Stimulated activated CD4-positive, alpha-beta T cell treated with anti-CD3 and anti-CD28 coated beads, Interleukin-1b, Interleukin-23, amount 100 ng/mL, for 24 hours (primary cell): ENCODE data around the gene HDAC2.
"Not testable (repeated sequence)": the region's sequence is repeated elsewhere in the genome, so short reads cannot be mapped to it uniquely, and the experiment has no call there.

Experiments used
- DNase-seq, 4 experiments: peaks; one replicate each; pipeline ENCODE4 v3.0.0-alpha.2; 2020; ENCODE audit warnings: low read depth in 4 of 4, low spot score in 1 of 4

Gene HDAC2

DNA sequence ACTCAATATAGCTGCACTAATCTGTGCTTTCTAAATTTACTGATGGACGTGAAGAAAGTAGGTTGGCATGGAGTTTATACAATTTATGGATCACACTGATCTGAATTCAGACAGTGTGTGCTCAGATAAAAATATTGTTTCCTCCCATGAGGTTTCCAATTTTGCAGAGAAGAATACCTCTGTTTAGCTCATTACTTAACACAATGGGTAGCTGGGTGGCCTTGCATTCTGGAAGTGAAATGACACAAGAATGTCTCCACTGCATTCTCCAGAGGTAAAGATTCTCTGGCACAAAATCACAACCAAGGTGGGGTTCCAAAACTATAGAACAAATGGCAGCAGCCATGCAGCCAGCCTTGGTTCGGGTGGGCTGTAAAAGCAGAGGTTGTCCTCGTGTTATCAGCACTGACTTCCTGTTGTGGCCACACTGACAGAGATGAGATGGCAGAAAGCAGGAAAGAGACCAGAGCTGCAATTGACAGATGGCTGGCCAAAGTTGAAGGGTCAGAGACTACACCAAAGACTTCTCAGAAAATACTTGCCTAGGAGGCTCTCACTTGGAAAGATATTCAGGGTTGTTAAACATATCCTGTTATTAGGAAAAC, 50.2 kb downstream of the HDAC2 start:
- DNase-seq: no peak

DNA sequence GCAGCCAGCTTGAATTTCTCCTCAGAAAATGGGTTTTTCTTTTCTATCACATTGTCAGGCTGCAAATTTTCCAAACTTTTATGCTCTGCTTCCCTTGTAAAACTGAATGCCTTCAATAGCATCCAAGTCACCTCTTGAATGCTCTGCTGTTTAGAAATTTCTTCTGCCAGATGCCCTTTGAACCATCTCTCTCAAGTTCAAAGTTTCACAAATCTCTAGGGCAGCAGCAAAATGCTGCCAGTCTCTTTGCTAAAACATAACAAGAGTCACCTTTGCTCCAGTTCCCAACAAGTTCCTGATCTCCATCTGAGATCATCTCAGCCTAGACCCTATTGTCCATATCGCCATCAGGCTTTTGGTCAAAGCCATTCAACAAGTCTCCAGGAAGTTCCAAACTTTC, 60.7 kb downstream of the HDAC2 start:
- not testable (repeated sequence) for DNase-seq

DNA sequence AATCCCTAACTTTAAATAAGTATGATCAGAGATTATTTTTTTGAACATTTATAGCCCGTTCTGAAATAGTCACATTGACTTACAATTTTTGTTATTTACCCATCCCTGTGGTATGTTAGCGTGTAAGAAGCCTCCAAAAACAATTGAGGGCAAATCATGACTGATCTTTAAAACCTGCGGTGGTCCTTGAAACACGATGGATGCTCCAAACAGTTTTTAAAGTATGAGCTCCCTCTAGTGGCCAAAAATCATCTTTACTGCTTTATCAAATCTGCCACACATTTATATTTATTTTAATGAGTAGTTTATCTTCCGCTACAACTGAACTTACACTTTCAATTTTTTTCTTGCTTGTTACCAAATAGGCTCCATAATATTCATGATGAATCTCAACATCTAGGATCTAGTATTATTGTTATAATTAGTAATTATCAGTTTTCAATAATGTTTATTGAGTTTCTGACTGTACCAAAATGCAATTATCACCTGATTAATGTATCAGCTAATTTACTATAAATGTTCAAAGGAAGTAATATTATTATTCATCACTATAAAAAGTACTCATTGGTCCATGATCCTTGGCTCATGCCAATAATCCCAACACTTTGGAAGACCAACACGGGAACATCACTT, 61.6 kb downstream of the HDAC2 start:
- no peak for DNase-seq

DNA sequence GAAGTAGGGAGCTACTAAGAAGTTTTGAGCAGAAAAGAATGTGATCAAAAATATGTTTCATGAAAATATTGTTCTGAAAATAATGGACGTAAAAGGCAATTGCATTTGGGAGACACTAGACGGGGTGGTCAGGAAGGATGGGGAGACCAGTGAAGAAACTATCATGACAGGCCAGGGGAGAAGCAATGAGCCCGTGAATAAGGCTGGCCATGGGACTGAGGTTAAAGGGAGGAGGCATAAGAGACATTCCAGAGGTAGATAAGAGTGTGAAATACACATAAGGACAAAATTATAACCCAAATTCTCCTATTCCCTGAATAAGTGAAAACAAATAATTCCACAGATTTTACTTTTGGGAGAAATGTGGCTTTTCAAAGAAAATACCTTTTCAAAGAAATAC, 62.1 kb downstream of the HDAC2 start:
- DNase-seq: no peak

DNA sequence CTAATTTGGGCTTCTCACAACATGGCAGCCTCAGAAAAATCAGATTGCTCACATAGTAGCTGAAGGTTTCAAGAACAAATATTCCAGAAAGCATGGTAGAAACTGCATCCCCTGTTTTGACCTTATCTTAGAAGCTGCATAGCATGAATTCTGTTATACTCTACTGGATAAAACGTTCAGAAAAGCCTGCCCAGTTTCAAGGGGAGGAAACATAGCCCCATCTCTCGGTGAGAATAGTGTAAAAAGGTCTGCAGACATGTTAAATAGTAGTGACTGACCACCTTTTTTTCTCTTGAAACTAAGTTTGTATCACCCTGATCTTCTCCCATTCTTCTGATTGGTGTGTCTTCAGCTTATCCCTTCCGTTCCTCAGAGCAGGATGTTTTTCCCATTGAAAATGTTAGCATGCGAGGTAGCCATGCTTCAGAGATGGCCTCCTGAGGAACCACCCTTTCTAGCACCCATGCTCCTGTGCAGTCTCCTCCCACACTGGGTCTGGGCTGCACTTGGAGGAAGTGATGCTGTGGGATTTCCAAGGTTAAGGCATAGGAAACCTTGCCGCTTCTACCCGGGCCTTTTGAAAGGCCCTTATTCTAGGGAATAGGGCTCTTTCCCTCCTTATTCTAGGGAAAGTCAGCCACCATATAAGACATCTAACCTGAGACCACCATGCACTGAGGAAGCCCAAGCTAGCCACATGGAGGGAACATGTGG, 63.7 kb downstream of the HDAC2 start:
- no peak for DNase-seq

DNA sequence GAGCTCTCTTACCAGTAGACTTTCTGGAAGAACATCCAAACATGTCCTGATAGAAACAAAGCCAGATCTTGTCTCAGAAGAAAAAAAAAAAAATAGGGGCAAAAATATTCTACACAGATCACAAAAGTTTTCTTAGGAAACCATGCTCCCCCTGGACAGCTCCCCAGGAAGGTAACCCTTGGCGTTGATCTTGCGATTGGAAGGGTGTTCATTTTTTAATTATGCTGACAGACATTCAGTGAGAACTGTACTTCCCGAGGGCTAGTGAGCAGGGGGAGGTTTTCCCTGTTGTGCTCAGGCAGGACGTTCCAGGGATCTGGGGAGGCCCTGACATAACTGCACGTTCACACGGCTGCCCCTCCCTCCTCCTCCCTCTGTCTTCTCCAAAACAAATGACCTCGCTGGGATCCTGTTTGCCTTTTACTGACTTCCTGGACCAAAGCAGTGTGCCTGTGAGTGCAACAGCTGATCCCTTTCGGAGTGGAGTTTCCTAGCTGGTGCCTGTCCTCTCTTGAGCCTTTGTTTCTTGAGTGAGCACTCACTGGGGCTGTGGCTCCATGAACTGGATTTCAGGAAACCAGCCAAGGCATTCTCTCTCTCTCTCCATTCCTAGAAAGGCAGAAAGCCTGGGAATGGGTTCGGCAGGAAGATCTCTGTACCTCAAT, 67.2 kb downstream of the HDAC2 start:
- DNase-seq: no peak

DNA sequence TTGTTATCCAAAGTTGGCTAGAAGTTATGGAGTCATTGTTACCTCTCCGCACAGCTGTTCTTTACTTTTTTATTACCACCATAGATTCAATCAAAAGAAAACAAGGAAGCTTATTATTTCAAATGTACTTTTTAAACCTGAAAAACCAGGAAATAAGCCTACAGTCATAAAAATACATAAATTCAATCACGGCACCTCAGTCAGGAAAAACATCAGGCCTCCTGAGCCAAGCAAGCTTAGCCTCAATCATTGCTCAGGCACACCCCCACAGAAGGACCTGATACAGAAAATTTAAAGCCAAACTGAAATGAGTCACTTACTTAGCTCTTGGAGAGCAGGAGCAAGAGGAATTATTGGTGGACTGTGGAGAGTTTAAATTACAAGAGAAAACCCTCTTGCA, 69.5 kb downstream of the HDAC2 start:
- DNase-seq: no peak

DNA sequence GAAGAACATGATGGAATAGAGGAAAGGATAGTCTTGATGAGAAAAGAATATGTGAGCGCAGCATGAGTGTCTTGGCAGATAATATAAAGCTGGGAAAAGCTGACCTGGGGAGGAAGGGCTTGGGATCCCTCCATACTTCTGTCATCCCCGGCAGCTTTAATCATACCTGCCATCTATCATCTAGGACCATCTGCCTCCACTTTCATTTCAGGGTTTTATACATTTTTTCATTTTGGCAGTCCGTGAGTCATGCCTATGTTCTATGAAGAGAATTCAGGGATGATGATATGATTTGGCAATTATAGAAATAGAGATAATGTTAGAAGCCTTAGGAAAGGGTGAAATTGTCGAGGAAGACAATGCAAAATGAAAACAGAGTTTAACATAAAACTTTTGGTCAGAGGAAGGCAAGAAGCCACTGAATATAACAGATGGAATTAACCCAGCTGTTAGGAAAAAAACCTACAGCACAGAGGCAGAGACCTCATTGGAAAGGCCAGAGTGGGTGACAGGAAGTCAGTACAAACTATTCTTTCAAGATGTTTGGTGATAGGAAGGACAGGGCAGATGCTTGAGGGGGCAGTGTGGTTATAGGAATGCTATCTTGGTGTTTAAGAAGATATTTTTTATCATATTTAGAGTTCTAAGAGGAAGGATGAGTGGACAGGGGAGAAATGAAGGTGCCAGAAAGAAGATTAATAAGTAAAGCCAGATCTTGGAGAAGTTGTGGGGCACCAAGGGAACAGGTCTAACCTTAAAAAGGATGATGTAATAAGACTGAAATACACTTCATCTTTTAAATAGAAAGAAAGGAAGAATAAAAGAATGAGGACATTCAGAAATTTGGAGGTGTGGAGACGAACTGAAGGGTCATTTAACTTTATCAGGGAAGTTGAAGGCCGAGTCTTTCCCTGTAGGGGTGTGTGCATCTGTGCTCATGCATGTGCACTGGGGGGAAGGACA, 76.0 kb downstream of the HDAC2 start:
- no peak for DNase-seq

DNA sequence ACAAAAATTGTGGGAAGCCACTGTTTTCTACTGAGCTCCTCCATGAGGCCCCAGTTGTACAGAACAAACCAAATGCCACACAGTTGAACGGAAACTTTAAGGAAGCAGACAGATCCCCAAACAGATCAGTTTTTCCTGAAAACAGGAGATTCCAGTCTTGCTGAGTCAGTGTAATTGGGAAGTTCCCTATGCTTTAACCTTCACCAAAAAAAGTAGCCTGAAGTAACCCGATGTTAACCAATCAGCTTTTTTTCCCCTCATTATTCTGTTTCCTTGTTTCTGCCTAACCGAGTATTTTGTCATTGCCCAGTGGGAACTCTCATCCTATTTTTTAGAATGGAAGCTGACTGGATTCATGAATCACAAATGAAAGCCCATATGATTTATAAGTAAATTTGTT, 77.1 kb downstream of the HDAC2 start:
- DNase-seq: no peak

DNA sequence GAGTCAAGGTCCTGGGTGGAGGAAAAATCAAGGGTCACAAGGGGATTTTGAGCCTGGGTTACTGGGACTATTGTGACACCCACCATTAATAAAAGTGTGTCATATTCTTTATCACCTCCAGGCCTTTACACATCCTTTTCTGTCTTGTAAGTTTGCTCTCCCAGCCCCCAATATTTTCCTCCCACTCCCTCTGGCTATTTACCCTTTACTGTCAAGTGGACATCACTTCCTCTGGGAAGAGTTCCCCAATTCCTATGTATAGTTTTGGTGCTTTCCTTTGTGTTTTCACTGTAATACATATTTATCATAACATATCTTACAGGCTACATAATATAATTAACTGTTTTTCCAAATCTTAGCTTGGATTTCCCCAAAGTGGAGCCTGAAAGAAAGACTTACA, 77.5 kb downstream of the HDAC2 start:
- no peak for DNase-seq

DNA sequence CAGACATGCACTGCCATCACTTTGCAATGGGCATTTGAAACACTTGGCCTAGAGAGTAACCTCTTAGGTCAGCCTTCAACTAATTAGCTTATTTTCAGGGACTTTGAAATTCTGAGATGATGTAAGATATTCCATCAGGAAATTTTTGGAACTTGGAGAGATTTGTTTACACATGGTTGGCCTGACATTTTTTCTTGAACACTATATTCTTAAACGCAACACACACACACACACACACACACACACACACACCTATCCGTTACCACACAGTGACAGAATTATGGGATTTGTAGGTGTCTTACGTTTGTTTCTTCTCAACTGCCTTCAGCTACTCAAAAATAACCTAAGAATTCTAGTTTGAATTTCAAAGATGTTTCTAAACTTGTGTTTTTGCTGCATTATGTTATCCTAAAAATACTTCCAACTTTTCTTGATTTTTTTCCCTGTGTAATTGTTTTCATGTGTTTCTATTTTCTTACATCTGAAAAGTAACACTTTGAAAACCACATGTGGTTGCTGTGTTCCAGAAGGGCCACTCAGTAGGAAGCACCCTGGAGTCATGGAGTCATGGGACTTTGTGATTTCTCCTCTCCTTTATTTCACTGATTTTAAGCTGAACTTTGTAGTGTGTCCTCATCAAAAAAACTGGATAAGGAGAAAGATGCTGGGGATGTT, 81.9 kb downstream of the HDAC2 start:
- no peak for DNase-seq

DNA sequence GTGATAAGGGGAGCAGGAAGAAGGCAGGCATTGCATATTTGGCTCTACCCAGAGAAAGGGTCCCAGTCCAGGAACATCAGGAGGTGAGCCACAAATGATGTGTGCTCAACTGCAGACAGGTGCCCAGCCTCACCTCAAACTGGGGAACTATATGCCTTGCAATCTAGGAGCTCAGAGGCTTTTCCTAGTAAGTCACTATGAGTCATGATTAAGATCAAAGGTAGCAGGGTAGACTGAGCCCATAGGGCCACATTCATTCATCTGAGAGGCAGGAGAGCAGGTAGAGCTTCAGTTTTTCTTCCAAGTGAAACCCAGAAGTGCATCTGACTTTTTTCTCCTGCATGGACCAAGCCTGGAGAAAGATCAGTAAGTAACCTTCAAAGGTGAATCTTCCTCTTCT, 82.5 kb downstream of the HDAC2 start:
- no peak for DNase-seq

DNA sequence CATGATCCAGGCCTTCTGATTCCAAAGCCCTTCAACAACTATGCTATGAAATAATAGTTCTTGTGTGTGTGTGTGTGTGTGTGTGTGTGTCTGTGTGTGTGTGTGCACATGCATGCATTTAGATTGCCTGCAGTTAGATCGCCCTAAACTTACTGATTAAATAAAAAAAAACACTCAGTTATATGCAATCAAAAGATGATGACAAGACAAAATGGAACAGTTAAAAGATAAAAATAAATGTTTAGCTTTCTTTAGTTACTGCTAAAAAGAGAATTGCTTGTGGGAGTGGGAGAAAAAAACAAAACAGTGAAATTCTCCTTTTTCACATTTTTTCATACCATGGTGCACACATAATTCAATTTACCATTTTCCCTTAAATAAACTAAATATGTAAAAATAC, 84.4 kb downstream of the HDAC2 start:
- DNase-seq: no peak

DNA sequence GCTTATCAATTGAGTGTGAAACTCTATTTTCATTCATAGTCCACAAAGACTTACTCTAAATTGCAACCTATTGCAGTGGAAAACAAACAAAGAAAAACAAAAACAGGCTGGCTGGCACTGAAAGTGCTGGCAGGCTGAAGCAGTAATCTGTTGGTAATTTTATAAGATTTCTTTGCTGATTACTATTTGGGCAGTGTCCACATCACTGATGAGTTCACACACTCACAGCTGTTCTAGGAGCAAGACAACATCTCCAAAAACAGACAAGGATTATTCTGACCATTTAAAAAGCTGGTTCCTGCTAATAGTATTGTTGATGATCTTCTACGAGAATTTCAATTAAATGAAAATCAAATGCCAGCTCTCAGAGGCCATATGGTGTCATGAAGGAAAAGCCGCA, 86.9 kb downstream of the HDAC2 start:
- DNase-seq: no peak
